ENCODE data around the gene RB1.

Gene RB1

GRCh38 chr13:48303359-48304142, at the start of gene RB1:
Gene RB1 (plus strand): TSS chr13:48303751. CDS start chr13:48303913, 162 bp downstream.
- DNase-seq, result peak; percentile 83

GRCh38 chr13:48253849-48254248, 49.7 kb upstream of the RB1 start:
- no peak for DNase-seq

GRCh38 chr13:48255090-48255489, 48.5 kb upstream of the RB1 start:
- DNase-seq, result no peak

- DNase-seq, result no peak
Measured at GRCh38 chr13:48255954-48256353, 47.6 kb upstream of the RB1 start.

- DNase-seq, result no peak
Measured at GRCh38 chr13:48258002-48258401, 45.5 kb upstream of the RB1 start.

GRCh38 chr13:48258430-48258829, 45.1 kb upstream of the RB1 start:
- DNase-seq, result no peak

GRCh38 chr13:48260970-48261369, 42.6 kb upstream of the RB1 start:
- DNase-seq, result no peak

- DNase-seq, result no peak
Measured at GRCh38 chr13:48263196-48263595, 40.4 kb upstream of the RB1 start.

GRCh38 chr13:48264058-48264457, 39.5 kb upstream of the RB1 start:
- no peak for DNase-seq

- DNase-seq, result peak; percentile 2
Measured at GRCh38 chr13:48265217-48265815, 38.2 kb upstream of the RB1 start.

GRCh38 chr13:48266150-48266549, 37.4 kb upstream of the RB1 start:
- DNase-seq, result no peak

GRCh38 chr13:48266701-48267639, 36.6 kb upstream of the RB1 start:
- DNase-seq, result no peak

- no peak for DNase-seq
Measured at GRCh38 chr13:48268019-48268418, 35.5 kb upstream of the RB1 start.

- no peak for DNase-seq
Measured at GRCh38 chr13:48273346-48273745, 30.2 kb upstream of the RB1 start.

GRCh38 chr13:48275507-48275906, 28.0 kb upstream of the RB1 start:
- no peak for DNase-seq

- DNase-seq, result no peak
Measured at GRCh38 chr13:48278806-48279205, 24.7 kb upstream of the RB1 start.

- DNase-seq, result no peak
Measured at GRCh38 chr13:48281556-48281955, 22.0 kb upstream of the RB1 start.

GRCh38 chr13:48291730-48292129, 11.8 kb upstream of the RB1 start:
- no peak for DNase-seq

- DNase-seq, result no peak
Measured at GRCh38 chr13:48292650-48293049, 10.9 kb upstream of the RB1 start.

GRCh38 chr13:48294653-48295052, 8.9 kb upstream of the RB1 start:
- DNase-seq, result no peak

GRCh38 chr13:48295271-48295670, 8.3 kb upstream of the RB1 start:
- DNase-seq, result no peak

- DNase-seq, result no peak
Measured at GRCh38 chr13:48296528-48296927, 7.0 kb upstream of the RB1 start.

GRCh38 chr13:48297131-48297786, 6.3 kb upstream of the RB1 start:
- DNase-seq, result no peak

Data from activated T-cell treated with anti-CD3 and anti-CD28 coated beads for 4 hours (primary cell).